IPS-15b (cell line): ENCODE results near the gene TSPAN12.
"Not testable (repeated sequence)": the region's sequence is repeated elsewhere in the genome, so short reads cannot be mapped to it uniquely, and the experiment has no call there.

Experiments used
- H3K27me3 ChIP-seq: one replicate; pipeline ENCODE4 v1.6.1; 2013; ENCODE audit warnings: low read length; ENCODE audit not compliant: control insufficient read depth, insufficient read depth
- H3K36me3 ChIP-seq: one replicate; pipeline ENCODE4 v1.6.1; 2013; ENCODE audit warnings: low read length; ENCODE audit not compliant: control insufficient read depth, insufficient read depth
- H3K4me1 ChIP-seq: one replicate; pipeline ENCODE4 v1.6.1; 2013; ENCODE audit warnings: mild to moderate bottlenecking, low read length; ENCODE audit not compliant: control insufficient read depth, insufficient read depth
- H3K4me3 ChIP-seq: one replicate; pipeline ENCODE4 v1.5.1; 2013; ENCODE audit warnings: low read depth, low read length
- H3K9ac ChIP-seq: one replicate; pipeline ENCODE4 v1.6.1; 2013; ENCODE audit warnings: low read depth, mild to moderate bottlenecking, low read length
- H3K9me3 ChIP-seq: one replicate; pipeline ENCODE4 v1.6.1; 2013; ENCODE audit warnings: mild to moderate bottlenecking, low read length; ENCODE audit not compliant: control insufficient read depth, insufficient read depth

Gene TSPAN12

GRCh38 chr7:120779078-120779477 is 78.9 kb downstream of the TSPAN12 start:
- not testable (repeated sequence) for H3K9ac ChIP-seq, H3K4me1 ChIP-seq, H3K4me3 ChIP-seq, H3K9me3 ChIP-seq, H3K27me3 ChIP-seq, H3K36me3 ChIP-seq

- H3K9me3 ChIP-seq = no peaks in the 10 kb centered on the region
- H3K4me1 ChIP-seq = no peaks in the 10 kb centered on the region
- H3K9ac ChIP-seq = no peak overlapping the region
- H3K36me3 ChIP-seq = no peaks in the 10 kb centered on the region
- H3K27me3 ChIP-seq = no peaks in the 10 kb centered on the region
- no peak overlapping the region for H3K4me3 ChIP-seq
Observed at GRCh38 chr7:120775755-120776154, 82.2 kb downstream of the TSPAN12 start.

DNA sequence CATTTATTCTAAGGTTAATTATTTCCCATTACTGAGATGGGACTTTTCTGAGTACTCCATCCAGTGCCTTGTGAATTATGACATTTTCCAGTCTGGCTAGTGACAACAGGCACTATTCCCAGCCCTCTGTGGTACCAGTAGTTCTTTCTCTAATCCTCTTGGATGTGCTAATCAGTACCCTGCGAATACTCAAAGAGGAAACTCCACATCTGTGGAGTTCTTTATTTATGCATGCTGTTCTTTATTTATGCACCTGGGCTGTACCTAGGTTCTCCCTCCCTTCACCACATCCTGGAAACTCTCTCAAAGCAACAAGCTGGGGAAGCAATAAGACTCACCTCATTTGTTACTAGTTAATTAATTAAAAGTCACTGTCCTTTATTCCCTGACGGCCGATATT is 83.5 kb downstream of the TSPAN12 start:
- Histone ChIP-seq H3K4me3 (no peak overlapping the region), H3K36me3 (no peaks in the 10 kb centered on the region), H3K9me3 (no peaks in the 10 kb centered on the region), H3K4me1 (no peaks in the 10 kb centered on the region), H3K27me3 (no peaks in the 10 kb centered on the region), H3K9ac (no peak overlapping the region)

DNA sequence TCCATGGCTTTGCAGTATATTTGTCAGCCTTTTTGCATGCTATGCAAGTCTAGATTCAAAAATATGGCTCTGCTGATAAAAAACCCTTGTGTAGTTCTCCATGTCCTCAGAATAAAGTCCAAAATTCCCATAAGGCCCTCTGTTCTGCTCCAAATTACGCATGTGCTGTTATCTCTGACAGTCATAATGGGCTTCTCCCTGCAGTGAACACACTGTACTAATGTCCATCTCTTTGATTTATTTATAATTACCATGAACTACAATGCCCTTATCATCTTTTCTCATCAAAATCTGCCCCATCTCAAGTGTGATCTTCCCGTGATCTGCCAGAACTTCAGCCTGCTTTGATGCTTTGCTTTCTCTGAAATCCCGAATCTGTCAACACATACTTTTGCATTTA is 87.7 kb downstream of the TSPAN12 start:
- Histone ChIP-seq H3K9ac (no peak overlapping the region), H3K36me3 (no peaks in the 10 kb centered on the region), H3K27me3 (no peaks in the 10 kb centered on the region), H3K4me1 (no peaks in the 10 kb centered on the region), H3K9me3 (no peaks in the 10 kb centered on the region), H3K4me3 (no peak overlapping the region)

GRCh38 chr7:120760851-120761250 is 97.1 kb downstream of the TSPAN12 start:
- Histone ChIP-seq H3K9me3 (no peaks in the 10 kb centered on the region), H3K27me3 (no peaks in the 10 kb centered on the region), H3K4me1 (no peaks in the 10 kb centered on the region), H3K4me3 (no peak overlapping the region), H3K36me3 (no peaks in the 10 kb centered on the region), H3K9ac (no peak overlapping the region)

DNA sequence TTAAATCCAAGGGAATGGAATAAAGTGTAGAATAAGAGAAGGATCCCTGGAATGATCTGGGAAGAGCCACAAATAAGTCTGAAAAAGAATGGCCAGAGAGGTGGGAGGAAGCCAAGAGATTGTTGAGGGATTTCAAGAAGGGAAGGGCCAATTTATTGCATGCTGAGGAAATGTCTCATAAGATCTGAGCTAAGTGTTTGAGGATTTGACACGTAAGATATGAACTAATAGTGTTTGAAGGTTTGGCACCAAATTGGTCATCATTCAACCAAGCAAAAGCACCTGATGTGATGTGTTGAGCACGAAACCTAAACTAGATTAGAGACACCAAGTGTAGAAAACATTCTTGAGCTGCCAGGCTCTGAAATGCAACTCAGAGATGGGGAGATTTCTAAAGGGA is 97.9 kb downstream of the TSPAN12 start:
- no peaks in the 10 kb centered on the region for H3K9me3 ChIP-seq
- no peak overlapping the region for H3K9ac ChIP-seq
- no peaks in the 10 kb centered on the region for H3K4me1 ChIP-seq
- no peaks in the 10 kb centered on the region for H3K36me3 ChIP-seq
- no peak overlapping the region for H3K4me3 ChIP-seq
- H3K27me3 ChIP-seq = no peaks in the 10 kb centered on the region

GRCh38 chr7:120743128-120743527 is 114.8 kb downstream of the TSPAN12 start:
- no peaks in the 10 kb centered on the region for H3K36me3 ChIP-seq
- no peaks in the 10 kb centered on the region for H3K27me3 ChIP-seq
- peaks cover 16% of the 10 kb centered on the region for H3K4me1 ChIP-seq
- no peak overlapping the region for H3K9ac ChIP-seq
- H3K9me3 ChIP-seq = no peaks in the 10 kb centered on the region
- H3K4me3 ChIP-seq = no peak overlapping the region

GRCh38 chr7:120742372-120742771 is 115.6 kb downstream of the TSPAN12 start:
- peaks cover 17% of the 10 kb centered on the region for H3K4me1 ChIP-seq
- H3K9ac ChIP-seq = no peak overlapping the region
- H3K27me3 ChIP-seq = no peaks in the 10 kb centered on the region
- no peaks in the 10 kb centered on the region for H3K36me3 ChIP-seq
- no peak overlapping the region for H3K4me3 ChIP-seq
- H3K9me3 ChIP-seq = no peaks in the 10 kb centered on the region

DNA sequence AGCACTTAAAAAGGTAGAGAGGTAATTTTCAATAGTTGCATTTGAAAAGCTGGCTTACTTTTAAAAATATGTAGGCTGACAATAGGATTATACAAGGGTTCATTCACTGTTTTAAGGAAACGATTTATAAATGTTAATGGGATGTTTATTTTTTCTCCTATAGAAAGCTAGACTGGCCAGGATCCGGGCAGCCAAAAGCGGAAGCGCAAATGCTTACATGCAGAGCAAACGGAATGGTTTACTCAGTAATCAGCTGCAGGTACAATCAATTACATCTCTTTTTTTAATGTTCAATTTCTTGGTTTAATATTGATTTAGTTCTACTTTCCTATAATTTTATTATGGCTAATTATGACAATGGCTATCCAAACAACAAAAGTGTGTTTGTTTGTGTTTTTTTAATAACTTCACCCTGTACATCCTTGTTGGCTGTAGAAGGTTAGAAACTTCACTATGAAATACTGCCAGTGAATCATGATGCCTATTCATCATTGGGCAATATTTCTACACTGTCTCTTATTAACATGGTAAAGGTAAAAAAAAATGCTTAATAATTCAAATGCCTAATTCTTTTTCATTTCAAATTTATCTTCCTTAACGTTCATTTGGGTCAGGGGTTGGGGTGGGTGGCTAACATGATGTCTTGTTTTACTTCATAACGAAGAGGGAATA is 116.4 kb downstream of the TSPAN12 start:
- Histone ChIP-seq H3K9ac (no peak overlapping the region), H3K9me3 (no peaks in the 10 kb centered on the region), H3K27me3 (no peaks in the 10 kb centered on the region), H3K4me1 (peaks cover 17% of the 10 kb centered on the region), H3K36me3 (no peaks in the 10 kb centered on the region), H3K4me3 (no peak overlapping the region)

DNA sequence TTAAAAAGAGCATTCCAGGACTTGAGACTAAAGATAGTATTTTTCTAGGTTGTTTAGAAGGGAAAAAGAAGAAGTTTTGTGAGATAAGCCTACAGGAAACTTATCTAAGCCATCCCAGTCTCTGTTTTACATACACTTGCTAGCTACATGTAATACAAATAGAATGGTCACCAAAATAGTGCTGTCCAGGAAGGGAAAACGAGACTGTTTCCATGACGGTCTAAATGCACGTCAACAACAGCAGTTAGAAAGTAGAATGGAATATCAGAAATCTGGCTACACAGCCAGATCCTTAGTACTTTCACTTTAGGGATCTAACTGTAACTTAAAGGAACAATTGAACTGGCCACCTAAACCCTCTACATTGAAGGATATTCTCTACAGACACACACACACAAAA is 117.6 kb downstream of the TSPAN12 start:
- H3K9ac ChIP-seq = no peak overlapping the region
- peaks cover 17% of the 10 kb centered on the region for H3K4me1 ChIP-seq
- no peaks in the 10 kb centered on the region for H3K9me3 ChIP-seq
- H3K4me3 ChIP-seq = no peak overlapping the region
- H3K36me3 ChIP-seq = no peaks in the 10 kb centered on the region
- H3K27me3 ChIP-seq = no peaks in the 10 kb centered on the region

GRCh38 chr7:120738816-120739215 is 119.1 kb downstream of the TSPAN12 start:
- Histone ChIP-seq H3K4me3 (no peak overlapping the region), H3K36me3 (no peaks in the 10 kb centered on the region), H3K9ac (no peak overlapping the region), H3K4me1 (peaks cover 17% of the 10 kb centered on the region), H3K27me3 (no peaks in the 10 kb centered on the region), H3K9me3 (no peaks in the 10 kb centered on the region)
